Thyroid gland (tissue), 4 donors: ENCODE measurements around the gene SRRT.

Experiments used
- CTCF ChIP-seq, 6 experiments: fragments of 200-600 bp in 3 of 6; fragments of 450-650 bp in 3 of 6; sonication (generic) in 3 of 6; IDR thresholded peaks; one replicate each; pipeline ENCODE4 v1.5.1; 2016 to 2019; ENCODE audit warnings: antibody characterized with exemption in 6 of 6, mild to moderate bottlenecking in 2 of 6, inconsistent platforms in 1 of 6, moderate library complexity in 1 of 6
- POLR2A ChIP-seq, 2 donors: fragments of 450-650 bp; IDR thresholded peaks; one replicate each; pipeline ENCODE4 v1.6.1; 2017; ENCODE audit warnings: antibody characterized with exemption in 2 of 2, mild to moderate bottlenecking in 2 of 2, moderate library complexity in 1 of 2

- TF ChIP-seq POLR2A (IDR thresholded peaks at IDR 0.05) (no peak), CTCF (IDR thresholded peaks at IDR 0.05) (no peak)
Observed at GRCh38 chr7:100893910-100894721, 19.2 kb downstream of the SRRT start.
